GM12873 (cell line): Measurements from ENCODE around the gene CHAD.

Experiments
- TF ChIP-seq, protein P1 (sequence below): IDR thresholded peaks from 2 replicates; pipeline ENCODE4 v1.5.1; 2012; ENCODE audit warnings: low read depth, mild to moderate bottlenecking, moderate library complexity, low read length, control low read depth; ENCODE audit not compliant: insufficient read depth; ENCODE audit errors: missing control alignments

The CHAD gene

GRCh38 chr17:50476545-50477315 lies 8.1 kb upstream of the CHAD start:
- TF ChIP-seq, protein P1, sequence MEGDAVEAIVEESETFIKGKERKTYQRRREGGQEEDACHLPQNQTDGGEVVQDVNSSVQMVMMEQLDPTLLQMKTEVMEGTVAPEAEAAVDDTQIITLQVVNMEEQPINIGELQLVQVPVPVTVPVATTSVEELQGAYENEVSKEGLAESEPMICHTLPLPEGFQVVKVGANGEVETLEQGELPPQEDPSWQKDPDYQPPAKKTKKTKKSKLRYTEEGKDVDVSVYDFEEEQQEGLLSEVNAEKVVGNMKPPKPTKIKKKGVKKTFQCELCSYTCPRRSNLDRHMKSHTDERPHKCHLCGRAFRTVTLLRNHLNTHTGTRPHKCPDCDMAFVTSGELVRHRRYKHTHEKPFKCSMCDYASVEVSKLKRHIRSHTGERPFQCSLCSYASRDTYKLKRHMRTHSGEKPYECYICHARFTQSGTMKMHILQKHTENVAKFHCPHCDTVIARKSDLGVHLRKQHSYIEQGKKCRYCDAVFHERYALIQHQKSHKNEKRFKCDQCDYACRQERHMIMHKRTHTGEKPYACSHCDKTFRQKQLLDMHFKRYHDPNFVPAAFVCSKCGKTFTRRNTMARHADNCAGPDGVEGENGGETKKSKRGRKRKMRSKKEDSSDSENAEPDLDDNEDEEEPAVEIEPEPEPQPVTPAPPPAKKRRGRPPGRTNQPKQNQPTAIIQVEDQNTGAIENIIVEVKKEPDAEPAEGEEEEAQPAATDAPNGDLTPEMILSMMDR = no peak

DNA sequence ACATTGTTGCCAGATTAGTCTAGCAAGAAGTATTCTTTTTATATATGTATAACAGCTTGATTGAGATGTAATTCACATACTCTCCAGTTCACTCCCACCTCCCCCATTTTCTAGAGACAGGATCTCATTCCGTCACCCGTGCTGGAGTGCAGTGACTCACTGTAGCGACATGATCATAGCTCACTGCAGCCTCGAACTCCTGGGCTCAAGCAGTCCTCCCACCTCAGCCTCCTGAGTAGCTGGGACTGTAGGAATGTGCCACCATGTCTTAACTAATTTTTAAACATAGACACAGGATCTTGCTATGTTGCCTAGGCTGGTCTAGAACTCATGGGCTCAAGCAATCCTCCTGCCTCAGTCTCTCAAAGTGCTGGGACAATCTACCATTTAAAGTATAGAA lies 6.7 kb upstream of the CHAD start:
- TF ChIP-seq, protein P1 = no peak

- TF ChIP-seq, protein P1 = no peak
Measured at GRCh38 chr17:50474523-50474922, 5.8 kb upstream of the CHAD start.

DNA sequence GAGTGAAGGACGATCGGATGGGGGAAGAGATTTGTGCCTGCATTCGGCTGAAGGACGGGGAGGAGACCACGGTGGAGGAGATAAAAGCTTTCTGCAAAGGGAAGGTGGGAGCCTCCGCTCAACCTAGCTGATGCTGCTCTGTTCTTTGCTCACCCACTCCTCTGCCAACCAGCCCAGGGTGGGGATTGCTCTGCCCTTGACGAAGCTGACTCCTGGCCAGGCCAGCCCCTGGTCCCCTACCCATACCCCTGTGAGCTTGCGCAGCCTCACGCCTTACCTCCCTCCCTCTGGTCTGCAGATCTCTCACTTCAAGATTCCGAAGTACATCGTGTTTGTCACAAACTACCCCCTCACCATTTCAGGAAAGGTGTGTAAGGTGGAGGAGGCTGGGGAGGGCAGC lies 5.2 kb upstream of the CHAD start:
- TF ChIP-seq, protein P1 = no peak

DNA sequence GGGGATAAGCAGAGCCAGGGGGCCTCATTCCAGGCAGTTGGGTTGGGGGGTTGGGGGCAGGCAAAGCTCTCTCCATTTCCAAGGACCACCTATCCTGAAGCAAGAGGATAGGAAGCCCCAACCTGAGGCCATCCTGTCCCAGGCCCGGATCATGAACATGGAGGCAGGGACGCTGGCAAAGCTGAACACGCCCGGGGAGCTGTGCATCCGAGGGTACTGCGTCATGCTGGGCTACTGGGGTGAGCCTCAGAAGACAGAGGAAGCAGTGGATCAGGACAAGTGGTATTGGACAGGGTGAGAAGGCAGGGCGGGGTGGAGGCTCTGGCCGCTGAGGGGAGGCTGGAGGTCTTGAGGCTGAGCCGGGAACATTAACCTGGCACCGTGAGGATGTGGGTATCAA lies 3.6 kb upstream of the CHAD start:
- TF ChIP-seq, protein P1 = no peak

DNA sequence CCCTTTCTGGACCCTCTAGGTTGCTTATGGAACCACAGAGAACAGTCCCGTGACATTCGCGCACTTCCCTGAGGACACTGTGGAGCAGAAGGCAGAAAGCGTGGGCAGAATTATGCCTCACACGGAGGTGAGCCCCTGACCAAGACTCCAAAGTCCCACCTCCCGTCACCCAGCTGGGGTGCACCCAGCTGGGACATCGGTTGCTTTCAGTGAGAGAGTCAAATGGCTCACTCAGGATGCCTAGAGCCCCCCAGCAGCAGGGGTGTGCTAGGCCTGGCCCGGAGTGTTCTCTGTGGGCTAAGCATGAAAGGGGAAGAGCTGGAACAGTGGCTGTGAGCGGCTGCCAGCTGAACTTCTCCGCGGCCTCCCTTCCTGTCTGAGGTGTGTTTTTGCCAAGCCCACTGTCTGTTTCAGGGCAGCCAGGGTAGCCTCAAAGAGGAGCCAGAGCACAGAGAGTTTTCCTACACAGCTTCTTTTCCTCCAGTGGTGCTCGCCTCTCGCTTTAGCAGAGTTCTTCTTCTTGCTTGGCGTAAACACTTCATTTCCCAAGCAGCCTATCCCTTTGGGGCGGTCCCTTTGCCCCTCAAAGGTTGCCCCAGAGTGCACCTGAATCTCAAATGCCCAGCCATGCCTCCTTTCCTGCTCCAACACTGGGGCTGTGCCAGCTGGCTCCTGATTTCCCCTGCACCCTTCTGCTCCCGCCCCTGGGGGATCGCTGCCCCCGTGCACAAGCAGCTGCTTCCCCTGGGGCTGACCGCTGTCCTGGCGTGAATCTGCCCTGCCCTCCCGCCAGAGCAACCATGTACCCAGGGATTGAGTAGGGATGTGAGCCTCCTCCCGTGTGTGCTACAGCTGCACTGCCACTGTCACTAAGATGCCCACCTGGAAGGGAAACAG lies 2.6 kb upstream of the CHAD start:
- TF ChIP-seq, protein P1 = no peak

- TF ChIP-seq, protein P1 = no peak
Measured at GRCh38 chr17:50470426-50470825, 1.7 kb upstream of the CHAD start.
